T47D (cell line): ENCODE data around the gene SS18.
A peak's percentile ranks its signal among the peaks of the same experiment; 100 is the strongest.
"Not testable (repeated sequence)": the region's sequence is repeated elsewhere in the genome, so short reads cannot be mapped to it uniquely, and the experiment has no call there.

ENCODE experiments used
- DNase-seq, 2 experiments: peaks; one replicate each; pipeline versions ENCODE4 v3.0.0 to v3.0.0-alpha.2; 2011 to 2012; ENCODE audit warnings: low read depth in 1 of 2, low spot score in 1 of 2
- JUND ChIP-seq: IDR thresholded peaks from 2 replicates; pipeline ENCODE4 v1.6.1; 2012; ENCODE audit warnings: low read depth
- in situ Hi-C: cut with HindIII; loops from 2 replicates; pipeline ENCODE4 v1.10.0; 2016; ENCODE audit warnings: low sequenced_read_pairs, low pct_unique_long_range_greater_than_20kb

Gene SS18, protein sequence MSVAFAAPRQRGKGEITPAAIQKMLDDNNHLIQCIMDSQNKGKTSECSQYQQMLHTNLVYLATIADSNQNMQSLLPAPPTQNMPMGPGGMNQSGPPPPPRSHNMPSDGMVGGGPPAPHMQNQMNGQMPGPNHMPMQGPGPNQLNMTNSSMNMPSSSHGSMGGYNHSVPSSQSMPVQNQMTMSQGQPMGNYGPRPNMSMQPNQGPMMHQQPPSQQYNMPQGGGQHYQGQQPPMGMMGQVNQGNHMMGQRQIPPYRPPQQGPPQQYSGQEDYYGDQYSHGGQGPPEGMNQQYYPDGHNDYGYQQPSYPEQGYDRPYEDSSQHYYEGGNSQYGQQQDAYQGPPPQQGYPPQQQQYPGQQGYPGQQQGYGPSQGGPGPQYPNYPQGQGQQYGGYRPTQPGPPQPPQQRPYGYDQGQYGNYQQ

DNA sequence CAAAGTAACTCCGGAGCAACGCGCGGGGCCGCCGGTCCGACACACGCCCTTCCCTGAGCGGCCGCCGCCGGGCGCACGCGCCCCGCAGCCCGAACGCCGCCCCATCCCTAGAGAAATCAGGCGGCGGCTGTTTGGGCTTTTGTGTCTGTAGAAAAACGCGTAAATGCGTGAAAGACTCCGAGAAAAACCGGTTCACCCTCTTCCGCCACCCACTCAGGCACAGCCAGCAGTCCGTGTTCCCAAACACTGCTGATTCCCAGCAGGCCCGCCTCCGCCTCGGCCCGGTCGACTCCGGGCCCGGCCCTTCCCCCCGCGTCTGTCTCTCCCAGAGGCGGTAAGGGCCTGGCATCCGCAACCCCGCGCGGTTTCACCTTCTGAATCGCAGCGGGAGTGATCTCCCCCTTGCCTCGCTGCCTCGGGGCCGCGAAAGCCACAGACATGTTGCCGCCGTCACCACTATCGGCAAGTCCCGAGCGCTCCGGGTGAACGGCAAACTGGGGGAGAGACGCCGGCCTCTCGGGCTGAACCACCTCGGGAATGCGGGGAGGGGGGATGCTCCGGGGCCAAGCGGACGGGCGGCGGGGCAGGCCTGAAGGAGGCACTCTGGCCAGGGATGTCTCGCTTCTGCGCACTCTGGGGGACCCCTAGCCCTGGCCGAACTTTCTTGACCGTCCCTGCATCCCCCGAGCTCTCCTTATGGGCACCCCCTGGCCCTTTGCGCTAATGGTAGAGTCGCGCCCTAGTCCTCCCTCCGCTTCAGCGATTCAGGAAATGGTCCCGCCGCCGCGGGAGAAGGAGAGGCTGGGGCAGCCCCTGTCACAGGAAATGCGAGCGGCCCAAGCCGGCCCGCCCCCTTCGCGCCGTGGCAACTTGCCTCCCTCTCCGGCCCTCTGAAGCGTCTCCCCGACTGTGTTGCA lies at the start of gene SS18:
TSS of gene SS18 (minus strand) at position 484 of the 917 bp plus-strand sequence. CDS start at position 440, 44 bp downstream.
- in situ Hi-C loops, result no loop called here
- DNase-seq, result peak; percentile 79 to 94
- no peak for TF ChIP-seq JUND

DNA sequence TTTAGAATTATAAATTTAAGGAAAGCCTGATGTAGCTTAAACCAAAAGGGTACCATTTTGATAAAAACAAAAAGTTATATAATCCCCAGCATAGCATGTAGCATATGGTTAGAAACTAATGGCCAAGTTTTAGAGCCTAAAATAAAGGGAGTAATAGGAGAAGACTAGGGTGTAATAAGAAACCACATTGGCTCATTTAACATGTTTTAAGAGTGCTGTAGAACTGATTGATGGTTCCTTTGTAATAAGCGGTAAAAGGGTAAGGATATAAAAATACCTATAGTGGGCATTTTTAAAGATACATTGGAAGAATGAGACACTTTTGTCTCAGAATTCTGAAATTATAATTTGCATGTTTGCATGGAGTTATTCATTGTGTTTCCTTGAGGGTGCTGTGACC lies 45.1 kb upstream of the SS18 start:
- in situ Hi-C loops, result no loop called here
- TF ChIP-seq JUND, result no peak

DNA sequence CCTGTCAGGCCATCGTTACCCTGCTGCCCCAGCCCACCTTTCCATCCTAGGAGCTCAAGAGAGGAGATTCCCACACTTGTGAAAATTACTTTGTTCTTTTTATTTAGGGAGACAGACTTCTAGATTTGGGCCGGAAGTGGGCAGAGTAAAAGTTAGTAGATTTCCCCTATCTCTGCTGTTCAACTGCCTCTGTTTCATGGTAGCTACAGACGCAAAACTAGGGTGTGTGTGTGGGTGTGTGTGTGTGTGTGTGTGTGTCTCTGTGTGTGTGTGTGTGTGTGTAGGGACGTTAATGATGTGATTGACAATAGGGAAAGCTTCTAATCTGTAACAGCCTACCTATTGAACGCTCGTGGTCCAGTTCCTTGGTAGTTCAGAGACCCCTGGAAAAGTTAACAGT lies 43.7 kb upstream of the SS18 start:
- in situ Hi-C loops, result no loop called here
- TF ChIP-seq JUND, result no peak
- DNase-seq, result no peak

More for the DNA sequence above, 45.1 kb upstream of the SS18 start:
- DNase-seq, result no peak

DNA sequence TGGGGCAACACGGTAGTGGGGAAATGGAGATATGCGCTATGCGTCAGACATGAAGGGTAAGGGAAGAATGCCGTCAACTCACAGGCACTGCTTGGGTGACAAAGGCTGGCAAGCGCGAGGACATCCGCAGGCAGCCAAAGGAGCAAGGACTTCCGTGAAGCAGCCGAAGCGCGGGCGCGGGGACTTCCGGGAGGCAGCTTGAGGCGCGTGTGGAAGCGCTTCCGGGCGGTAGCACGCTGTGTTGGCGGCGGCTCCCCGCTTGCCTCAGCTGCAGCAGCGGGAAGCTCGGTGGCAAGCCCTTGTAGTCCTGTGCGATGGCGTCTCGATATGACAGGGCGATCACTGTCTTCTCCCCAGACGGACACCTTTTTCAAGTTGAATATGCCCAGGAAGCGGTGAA lies 43.2 kb upstream of the SS18 start, which contains the start of gene PSMA8:
TSS of gene PSMA8 (plus strand) at position 218 of the 400 bp plus-strand sequence. CDS start at position 315, 97 bp downstream.
- TF ChIP-seq JUND, result no peak
- DNase-seq, result no peak
- in situ Hi-C loops, result no loop called here

DNA sequence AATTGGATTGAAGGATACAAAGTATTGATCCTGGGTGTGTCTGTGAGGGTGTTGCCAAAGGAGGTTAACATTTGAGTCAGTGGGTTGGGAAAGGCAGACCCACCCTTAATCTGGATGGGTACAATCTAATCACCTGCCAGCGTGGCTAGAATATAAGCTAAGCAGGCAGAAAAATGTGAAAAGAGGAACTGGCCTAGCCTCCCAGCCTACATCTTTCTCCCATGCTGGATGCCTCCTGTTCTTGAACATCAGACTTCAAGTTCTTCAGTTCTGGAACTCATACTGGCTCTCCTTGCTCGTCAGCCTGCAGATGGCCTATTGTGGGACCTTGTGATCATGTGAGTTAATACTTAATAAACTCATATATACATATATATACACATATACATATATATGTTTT lies 37.8 kb upstream of the SS18 start:
- in situ Hi-C loops, DNase-seq: not testable (repeated sequence)

DNA sequence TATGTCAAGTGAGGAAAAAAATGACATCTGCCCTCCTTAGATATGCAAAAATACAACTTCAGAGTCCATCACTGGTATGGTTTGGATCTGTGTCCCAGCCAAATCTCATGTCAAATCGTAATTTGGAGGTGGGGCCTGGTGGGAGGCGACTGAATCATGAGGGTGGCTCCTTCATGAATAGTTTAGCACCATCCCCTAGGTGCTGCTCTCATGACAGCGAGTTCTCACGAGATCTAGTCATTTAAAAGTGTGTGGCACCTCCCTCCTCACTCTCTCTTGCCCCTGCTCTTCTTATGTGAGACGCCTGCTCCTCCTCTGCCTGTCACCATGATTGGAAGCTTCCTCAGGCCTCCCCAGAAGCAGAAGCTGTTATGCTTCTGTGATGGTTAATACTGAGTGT lies 37.4 kb upstream of the SS18 start:
- DNase-seq, result no peak
- TF ChIP-seq JUND, result no peak
- in situ Hi-C loops, result no loop called here

DNA sequence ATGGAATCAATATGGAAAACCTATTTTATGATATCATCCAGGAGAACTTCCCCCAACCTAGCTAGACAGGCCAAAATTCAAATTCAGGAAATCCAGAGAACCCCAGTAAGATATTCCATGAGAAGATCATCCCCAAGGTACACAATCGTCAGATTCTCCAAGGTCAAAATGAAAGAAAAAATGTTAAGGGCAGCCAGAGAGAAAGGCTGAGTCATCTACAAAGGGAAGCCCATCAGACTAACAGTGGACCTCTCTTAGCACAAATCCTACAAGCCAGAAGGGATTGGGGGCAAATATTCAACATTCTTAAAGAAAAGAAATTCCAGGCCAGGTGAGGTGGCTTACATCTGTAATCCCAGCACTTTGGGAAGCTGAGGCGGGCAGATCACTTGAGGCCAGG lies 31.6 kb upstream of the SS18 start:
- in situ Hi-C loops, DNase-seq: not testable (repeated sequence)

DNA sequence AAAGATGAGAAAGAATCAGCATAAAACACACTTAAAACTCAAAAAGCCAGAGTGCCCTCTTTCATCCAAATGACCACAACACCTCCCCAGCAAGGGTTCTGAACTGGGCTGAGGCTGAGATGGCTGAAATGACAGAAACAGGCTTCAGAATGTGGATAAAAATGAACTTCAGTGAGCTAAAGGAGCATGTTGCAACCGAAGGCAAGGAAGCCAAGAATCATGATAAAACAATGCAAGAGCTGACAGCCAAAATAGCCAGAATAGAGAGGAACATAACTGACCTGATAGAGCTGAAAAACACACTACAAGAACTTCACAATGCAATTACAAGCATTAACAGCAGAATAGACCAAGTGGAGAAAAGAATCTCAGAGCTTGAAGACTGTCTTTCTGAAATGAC lies 31.1 kb upstream of the SS18 start:
- DNase-seq, result no peak
- in situ Hi-C loops, result no loop called here
- no peak for TF ChIP-seq JUND

DNA sequence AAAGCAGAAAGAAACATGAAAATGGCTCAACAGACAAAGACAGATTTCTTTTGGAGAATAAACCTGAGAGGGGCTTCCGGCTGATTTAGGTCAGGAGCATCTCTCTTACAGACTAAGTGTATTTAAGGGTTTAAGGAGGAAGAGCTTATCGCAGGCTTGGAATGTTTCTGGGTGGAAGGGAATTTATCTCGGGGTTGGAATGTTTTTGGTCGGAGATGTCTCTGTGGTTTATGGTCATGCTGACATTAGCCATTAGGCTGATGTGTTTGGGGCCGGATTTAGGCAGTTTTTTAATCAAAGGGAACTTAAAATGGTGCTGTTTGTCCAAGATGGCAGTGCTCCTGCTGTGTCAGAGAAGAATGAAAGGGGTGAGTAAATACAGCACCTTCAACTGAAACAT lies 28.8 kb upstream of the SS18 start:
- DNase-seq, result no peak
- in situ Hi-C loops, result no loop called here
- no peak for TF ChIP-seq JUND

DNA sequence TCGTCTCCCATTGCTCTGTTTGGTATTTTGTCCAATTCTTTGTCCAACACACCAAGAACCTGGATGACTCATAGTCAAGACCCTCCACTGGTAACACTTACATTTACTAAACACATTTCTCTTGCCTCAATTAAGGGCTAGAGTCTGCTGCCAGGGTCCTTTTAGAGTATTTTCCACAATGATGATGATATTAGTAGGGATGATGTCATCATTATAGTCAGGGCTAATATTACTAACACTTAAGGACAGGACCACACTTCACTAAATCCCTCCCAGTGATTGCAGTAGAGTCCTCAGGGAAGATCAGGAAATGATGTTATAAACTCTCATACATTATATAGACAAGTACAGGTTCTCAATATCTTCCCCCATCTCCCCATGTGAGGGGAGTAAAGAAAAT lies 13.6 kb upstream of the SS18 start:
- TF ChIP-seq JUND, result no peak
- in situ Hi-C loops, result no loop called here
- DNase-seq, result no peak

DNA sequence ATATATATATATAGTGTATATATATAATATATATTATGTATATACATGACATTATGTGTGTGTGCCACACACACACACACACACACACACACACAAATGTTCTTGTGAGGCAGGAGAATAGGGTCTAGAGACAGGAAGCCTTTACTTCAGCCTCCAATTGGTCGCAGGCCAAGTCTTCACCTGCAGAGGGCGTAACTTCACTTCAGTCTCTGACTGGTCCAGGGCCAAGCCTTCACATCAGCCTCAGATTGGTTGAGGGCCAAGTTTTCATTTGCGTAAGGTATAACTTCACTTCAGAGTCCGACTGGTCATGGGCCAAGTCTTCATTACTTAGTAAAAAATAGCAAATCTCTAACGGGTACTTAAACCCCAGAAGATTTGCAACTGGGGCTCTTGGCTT lies 13.2 kb upstream of the SS18 start:
- no peak for TF ChIP-seq JUND

DNA sequence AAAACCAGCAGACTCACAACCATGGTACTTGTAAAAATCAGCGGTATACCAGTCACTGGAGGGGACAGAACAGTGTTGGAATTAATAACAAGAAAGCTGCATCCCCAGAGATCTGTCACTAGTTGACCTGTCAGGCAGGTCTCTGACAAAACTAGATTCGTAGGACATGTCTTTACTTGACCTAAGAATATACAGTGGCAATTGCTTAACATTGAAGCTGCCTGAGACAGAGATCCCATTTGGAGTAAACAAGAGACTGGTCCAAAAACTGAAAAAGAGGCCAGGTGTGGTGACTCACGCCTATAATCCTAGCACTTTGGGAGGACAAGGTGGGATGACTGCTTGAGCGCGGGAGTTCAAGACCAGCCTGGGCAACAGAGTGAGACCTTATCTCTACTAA lies 7.2 kb upstream of the SS18 start:
- in situ Hi-C loops, result no loop called here
- TF ChIP-seq JUND, result no peak
- DNase-seq, result no peak

More for the DNA sequence above, 13.2 kb upstream of the SS18 start:
- in situ Hi-C loops, result no loop called here
- DNase-seq, result peak in 1 of 2 experiments; percentile 36

DNA sequence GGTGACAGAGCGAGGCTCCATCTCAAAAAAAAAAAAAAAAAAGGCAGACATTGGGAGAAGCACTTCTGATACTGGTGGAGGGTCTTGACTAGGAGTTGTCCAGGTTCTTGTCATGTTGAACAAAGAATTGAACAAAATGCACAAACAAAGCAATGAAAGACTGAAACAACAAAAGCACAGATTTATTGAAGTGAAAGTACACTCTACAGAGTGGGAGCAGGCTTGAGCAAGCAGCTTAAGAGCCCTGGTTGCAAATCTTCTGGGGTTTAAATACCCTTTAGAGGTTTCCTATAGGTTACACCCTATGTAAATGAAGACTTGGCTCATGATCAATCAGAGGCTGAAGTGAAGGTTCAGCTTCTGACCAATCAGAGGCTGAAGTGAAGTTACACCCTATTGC lies 6.4 kb upstream of the SS18 start:
- TF ChIP-seq JUND, result no peak
- no peak for DNase-seq
- in situ Hi-C loops, result no loop called here
